RWPE2 (cell line): ENCODE data around the gene ABTB2.

Experiments
- ATAC-seq: fragments of 200-7000 bp; cut with Tn5 transposase; 3 replicates; pipeline ENCODE4 v1.9.1; 2021; ENCODE audit warnings: low read depth
- DNase-seq: peaks from one replicate; pipeline ENCODE4 v3.0.0-alpha.2; 2020; ENCODE audit warnings: low spot score
- H3K27ac ChIP-seq: fragments of 450-650 bp; 2 replicates; pipeline ENCODE4 v1.5.1; 2017; ENCODE audit warnings: mild to moderate bottlenecking; ENCODE audit not compliant: poor library complexity, severe bottlenecking
- H3K27me3 ChIP-seq: fragments of 250-450 bp; sonication (Bioruptor Pico); 2 replicates; pipeline ENCODE4 v1.5.1; 2021; ENCODE audit warnings: mild to moderate bottlenecking, moderate library complexity; ENCODE audit not compliant: insufficient read depth, poor library complexity, severe bottlenecking
- H3K36me3 ChIP-seq: fragments of 250-450 bp; sonication (Bioruptor Pico); 2 replicates; pipeline ENCODE4 v1.5.1; 2020; ENCODE audit warnings: low read depth, mild to moderate bottlenecking, moderate library complexity
- H3K4me1 ChIP-seq: fragments of 250-450 bp; sonication (Bioruptor Pico); 2 replicates; pipeline ENCODE4 v1.5.1; 2021; ENCODE audit warnings: mild to moderate bottlenecking, moderate library complexity; ENCODE audit not compliant: insufficient read depth, poor library complexity, severe bottlenecking
- H3K4me3 ChIP-seq: fragments of 250-450 bp; sonication (Bioruptor Pico); 2 replicates; pipeline ENCODE4 v1.5.1; 2021; ENCODE audit warnings: mild to moderate bottlenecking, moderate library complexity; ENCODE audit not compliant: severe bottlenecking
- H3K9me3 ChIP-seq: fragments of 250-450 bp; sonication (Bioruptor Pico); 2 replicates; pipeline ENCODE4 v1.5.1; 2021; ENCODE audit warnings: mild to moderate bottlenecking, moderate library complexity; ENCODE audit not compliant: severe bottlenecking
- TF ChIP-seq, protein P1 (sequence below): fragments of 450-650 bp; IDR thresholded peaks from one replicate; pipeline ENCODE4 v1.5.1; 2017; ENCODE audit warnings: mild to moderate bottlenecking, moderate library complexity; ENCODE audit not compliant: poor library complexity, severe bottlenecking

Gene ABTB2

DNA sequence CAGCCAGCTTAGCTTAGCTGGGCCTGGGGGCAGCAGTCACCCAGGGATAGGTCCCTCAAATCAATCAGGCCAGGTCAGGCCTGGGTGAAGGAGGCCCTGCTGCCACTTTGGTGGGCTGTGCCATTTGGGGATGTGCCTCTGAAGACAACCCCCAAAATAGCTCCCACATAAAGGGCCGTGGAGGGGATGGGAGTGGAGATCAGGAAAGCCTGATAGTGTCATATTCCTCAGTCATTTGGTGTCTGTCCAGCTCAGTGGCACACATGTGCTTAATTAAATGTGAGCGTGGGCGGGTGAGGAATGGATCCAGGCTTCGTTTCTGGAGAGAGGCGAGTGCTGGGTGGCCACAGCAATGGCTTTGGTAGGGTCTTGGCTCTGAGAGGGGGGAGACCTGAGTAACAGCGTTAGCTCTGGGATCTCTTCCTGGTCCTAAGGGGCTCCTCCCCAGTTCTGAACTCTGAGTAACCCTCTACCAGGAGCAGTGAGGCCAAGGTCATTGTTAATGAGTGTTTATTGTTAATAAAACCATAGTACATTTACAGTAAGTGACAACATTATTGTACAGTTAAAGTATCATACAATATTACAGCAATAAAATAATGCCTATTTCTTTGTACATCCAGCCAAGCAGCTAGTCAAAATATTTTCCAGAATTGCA lies 207.2 kb downstream of the ABTB2 start:
- ATAC-seq, result no peak
- Histone ChIP-seq H3K4me3 (no peak overlapping the region), H3K9me3 (no peaks in the 10 kb centered on the region), H3K27ac (no peak overlapping the region), H3K36me3 (peaks cover 46% of the 10 kb centered on the region), H3K4me1 (no peaks in the 10 kb centered on the region), H3K27me3 (no peaks in the 10 kb centered on the region)
- TF ChIP-seq, protein P1, sequence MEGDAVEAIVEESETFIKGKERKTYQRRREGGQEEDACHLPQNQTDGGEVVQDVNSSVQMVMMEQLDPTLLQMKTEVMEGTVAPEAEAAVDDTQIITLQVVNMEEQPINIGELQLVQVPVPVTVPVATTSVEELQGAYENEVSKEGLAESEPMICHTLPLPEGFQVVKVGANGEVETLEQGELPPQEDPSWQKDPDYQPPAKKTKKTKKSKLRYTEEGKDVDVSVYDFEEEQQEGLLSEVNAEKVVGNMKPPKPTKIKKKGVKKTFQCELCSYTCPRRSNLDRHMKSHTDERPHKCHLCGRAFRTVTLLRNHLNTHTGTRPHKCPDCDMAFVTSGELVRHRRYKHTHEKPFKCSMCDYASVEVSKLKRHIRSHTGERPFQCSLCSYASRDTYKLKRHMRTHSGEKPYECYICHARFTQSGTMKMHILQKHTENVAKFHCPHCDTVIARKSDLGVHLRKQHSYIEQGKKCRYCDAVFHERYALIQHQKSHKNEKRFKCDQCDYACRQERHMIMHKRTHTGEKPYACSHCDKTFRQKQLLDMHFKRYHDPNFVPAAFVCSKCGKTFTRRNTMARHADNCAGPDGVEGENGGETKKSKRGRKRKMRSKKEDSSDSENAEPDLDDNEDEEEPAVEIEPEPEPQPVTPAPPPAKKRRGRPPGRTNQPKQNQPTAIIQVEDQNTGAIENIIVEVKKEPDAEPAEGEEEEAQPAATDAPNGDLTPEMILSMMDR, result no peak
- no peak for DNase-seq

DNA sequence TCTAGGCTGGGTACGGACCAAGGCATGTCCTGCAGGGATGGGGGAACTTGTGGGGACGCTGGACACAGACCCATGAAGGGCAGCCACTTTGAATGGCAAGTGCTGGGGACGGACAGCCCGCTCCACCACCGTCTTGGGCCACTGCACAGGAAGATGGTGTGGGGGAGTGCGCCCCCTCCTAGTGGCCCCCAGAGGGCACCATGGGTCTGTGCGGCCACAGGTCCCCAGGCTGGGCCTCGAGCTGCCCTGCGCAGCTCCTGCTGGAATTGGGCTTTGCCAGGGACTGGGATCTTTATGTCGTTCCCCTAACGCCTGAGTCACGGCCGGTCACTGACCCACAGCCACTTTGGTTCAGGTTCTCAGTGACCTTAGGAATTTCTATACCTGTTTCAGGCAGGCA lies 208.0 kb downstream of the ABTB2 start:
- H3K27ac ChIP-seq, result no peak overlapping the region
- H3K27me3 ChIP-seq, result no peaks in the 10 kb centered on the region
- H3K4me1 ChIP-seq, result no peaks in the 10 kb centered on the region
- H3K9me3 ChIP-seq, result no peaks in the 10 kb centered on the region
- H3K4me3 ChIP-seq, result no peak overlapping the region
- peaks cover 54% of the 10 kb centered on the region for H3K36me3 ChIP-seq
- ATAC-seq, result peak; percentile 47; the same call in 2 of the 3 replicates
- no peak for DNase-seq
- TF ChIP-seq, protein P1, result peak; percentile 33

DNA sequence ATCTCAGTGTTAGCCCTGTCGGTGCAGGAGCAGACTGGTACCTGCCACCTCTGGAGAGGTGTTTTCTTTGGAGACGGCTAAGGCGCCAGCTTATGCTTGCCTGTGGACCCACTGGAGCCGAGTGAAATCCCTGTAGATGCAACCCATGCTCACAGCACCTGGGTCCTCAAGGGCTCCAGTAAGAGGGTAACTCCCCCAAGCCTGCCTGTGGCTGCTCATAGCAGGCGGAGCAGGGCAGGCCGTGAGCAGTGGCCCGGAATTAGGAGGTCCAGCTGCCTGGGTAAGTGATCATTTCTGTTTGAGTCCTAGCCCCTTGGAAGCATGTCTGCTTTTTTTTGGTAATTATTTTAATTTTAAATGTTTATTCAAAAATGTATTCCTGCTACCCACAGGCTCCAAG lies 208.5 kb downstream of the ABTB2 start:
- DNase-seq (no peak), ATAC-seq (no peak)
- H3K4me3 ChIP-seq, result no peak overlapping the region
- H3K9me3 ChIP-seq, result no peaks in the 10 kb centered on the region
- H3K36me3 ChIP-seq, result peaks cover 60% of the 10 kb centered on the region
- no peaks in the 10 kb centered on the region for H3K4me1 ChIP-seq
- no peaks in the 10 kb centered on the region for H3K27me3 ChIP-seq
- TF ChIP-seq, protein P1, result no peak
- no peak overlapping the region for H3K27ac ChIP-seq

DNA sequence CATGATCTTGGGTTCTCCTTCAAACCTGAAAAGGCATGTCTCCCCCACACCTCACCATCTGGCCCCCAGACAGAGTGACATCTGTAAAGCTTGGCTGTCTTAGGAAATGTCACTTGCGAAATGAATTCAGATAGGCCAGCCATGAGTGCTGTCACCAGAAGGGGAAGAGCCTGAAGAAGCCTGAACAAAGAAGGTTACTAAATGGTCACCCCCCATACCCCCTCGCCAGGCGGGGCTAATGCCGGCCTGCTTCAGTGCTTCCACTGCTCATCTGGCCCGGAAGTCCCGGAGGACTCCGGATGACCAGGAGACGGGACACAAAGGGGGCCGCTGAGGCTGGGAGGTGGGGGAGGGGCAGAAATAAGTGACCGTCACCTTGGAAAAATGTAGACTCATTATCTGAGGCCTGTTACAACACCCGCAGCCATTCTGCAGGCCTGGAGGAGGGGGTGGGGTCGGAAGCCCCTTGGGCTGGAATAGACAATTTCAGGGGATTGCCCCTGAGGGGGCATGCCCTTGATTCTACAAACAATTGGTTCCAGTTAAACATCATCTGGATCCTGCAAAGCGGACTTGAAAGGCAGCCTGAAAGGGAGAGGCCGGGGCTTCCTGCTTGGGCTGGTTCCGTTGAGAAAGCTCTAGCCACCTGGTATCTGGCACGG lies 209.2 kb downstream of the ABTB2 start:
- no peak overlapping the region for H3K27ac ChIP-seq
- H3K4me1 ChIP-seq, result no peaks in the 10 kb centered on the region
- peaks cover 66% of the 10 kb centered on the region for H3K36me3 ChIP-seq
- H3K27me3 ChIP-seq, result no peaks in the 10 kb centered on the region
- TF ChIP-seq, protein P1, result no peak
- ATAC-seq (no peak), DNase-seq (no peak)
- H3K9me3 ChIP-seq, result no peaks in the 10 kb centered on the region
- H3K4me3 ChIP-seq, result no peak overlapping the region

DNA sequence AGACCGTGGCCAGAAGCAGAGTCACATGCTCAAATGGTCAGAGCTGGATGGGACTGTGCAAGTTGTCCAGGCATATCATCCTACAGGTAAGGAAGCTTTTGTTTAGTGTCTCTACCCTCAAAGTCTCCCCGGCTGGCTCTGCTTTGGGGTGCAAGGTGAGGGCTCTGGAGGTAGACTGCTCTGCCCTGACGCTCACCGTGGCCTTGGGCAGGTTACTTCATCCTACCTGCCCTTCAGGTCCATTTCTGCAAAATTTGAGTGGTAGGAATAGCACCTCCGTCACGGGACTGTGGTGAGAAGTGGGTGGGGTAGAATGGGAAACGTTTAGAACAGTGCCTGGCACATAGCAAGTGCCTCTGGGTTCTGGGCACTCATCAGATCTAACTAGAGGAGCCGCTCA lies 210.2 kb downstream of the ABTB2 start:
- TF ChIP-seq, protein P1, result no peak
- no peak for DNase-seq

More for the DNA sequence above, 210.2 kb downstream of the ABTB2 start:
- no peaks in the 10 kb centered on the region for H3K4me1 ChIP-seq
- no peak overlapping the region for H3K4me3 ChIP-seq
- no peak overlapping the region for H3K27ac ChIP-seq
- peaks cover 77% of the 10 kb centered on the region for H3K36me3 ChIP-seq
- no peak for ATAC-seq
- no peaks in the 10 kb centered on the region for H3K27me3 ChIP-seq
- H3K9me3 ChIP-seq, result no peaks in the 10 kb centered on the region
